ENCODE measurements around the gene ADRA1B.

Gene ADRA1B

DNA sequence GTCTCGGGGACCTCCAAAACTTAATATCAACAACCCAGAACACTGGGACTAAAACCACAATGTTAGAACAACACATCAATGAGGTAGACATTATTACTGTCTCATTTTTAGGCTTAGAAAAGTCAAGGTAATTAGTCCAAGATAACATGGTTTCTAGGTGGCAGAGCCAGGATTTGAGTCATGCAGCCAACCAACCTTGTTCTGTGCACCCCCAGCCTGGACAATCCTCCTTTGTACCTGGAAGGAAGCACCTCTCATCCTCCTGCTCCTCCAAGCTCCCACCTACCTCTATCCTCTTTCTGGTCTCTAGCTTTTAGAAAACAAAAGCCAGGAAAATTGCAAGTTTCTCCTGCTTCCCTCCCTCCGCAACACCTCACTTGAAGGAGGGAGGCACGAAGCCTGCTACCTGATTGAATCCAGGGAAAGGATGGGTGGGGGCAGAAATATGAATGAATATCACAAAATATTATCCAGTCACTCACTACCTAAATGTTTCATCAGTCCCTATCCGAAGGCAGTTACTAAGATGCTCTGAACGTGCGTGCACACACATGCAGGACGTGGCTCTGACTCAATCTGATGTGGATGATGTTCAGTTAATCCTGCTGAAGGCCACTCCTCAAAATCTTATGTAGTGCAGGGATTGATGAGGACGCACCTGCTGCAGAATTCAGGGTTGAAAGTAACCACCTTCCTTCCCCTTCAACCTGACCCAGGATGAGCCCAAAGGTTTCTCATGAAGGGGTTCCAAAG is 66.3 kb downstream of the ADRA1B start:
- DNase-seq (ENCODE audit: low spot score): no peak
- TF ChIP-seq, protein P1, sequence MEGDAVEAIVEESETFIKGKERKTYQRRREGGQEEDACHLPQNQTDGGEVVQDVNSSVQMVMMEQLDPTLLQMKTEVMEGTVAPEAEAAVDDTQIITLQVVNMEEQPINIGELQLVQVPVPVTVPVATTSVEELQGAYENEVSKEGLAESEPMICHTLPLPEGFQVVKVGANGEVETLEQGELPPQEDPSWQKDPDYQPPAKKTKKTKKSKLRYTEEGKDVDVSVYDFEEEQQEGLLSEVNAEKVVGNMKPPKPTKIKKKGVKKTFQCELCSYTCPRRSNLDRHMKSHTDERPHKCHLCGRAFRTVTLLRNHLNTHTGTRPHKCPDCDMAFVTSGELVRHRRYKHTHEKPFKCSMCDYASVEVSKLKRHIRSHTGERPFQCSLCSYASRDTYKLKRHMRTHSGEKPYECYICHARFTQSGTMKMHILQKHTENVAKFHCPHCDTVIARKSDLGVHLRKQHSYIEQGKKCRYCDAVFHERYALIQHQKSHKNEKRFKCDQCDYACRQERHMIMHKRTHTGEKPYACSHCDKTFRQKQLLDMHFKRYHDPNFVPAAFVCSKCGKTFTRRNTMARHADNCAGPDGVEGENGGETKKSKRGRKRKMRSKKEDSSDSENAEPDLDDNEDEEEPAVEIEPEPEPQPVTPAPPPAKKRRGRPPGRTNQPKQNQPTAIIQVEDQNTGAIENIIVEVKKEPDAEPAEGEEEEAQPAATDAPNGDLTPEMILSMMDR (IDR thresholded peaks at IDR 0.05; ENCODE audit: extremely low read depth, missing control alignments): no peak

DNA sequence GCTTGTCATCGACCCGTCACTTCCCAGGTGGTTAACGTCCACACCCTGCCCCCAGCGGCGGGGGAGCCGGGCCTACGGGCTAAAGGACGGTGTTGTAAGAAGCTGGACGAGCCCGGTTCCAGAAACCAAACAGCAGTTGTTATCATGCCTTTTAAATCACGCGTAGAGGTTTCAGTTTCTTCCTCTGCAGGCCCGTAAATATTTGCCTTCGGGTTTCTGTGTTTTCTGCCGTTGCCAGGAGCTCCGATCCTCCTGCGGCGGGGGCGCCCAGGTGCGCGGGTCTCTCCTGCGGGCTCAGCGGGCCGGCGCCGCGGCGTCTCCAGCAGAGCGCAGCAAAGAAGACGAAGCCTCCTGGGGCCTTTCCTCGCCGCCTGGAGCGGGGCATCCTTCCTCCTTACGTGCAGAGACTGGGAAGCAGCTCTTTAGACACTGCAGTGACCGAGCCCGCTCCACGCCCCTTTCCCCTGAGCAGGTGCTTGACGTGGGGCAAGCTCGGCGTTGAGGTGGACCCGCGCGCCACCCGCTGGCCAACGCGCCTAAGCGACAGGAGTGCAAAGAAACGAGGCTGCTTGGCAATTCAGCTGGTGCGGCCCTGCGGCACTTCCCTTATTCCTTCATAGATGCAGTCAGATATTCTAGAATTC is 70.9 kb downstream of the ADRA1B start:
- TF ChIP-seq, protein P1 (IDR thresholded peaks at IDR 0.05; ENCODE audit: extremely low read depth, missing control alignments): peak; percentile 90

GRCh38 chr5:159990506-159990905 is 74.2 kb downstream of the ADRA1B start:
- DNase-seq (ENCODE audit: low spot score): no peak
- TF ChIP-seq, protein P1 (IDR thresholded peaks at IDR 0.05; ENCODE audit: extremely low read depth, missing control alignments): no peak

More for the DNA sequence above, 70.9 kb downstream of the ADRA1B start:
- peak; percentile 87 for DNase-seq (ENCODE audit: low spot score)

DNA sequence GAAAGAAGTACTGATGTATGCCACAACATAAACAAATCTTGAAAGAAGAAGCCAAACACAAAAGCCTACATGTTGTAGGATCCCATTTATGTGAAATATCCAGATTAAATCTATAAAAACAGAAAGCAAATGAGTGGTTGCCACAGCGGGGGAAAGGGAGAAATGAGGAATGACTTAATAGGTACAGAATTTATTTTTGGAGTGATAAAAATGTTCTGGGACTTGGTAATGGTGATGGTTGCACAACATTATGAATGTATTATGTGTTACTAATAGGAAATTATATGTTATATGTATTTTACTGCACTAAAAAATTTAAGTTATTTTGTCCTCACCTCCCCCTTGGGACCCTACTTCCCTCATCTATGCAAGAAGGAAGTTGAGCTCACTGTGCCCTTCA is 76.3 kb downstream of the ADRA1B start:
- TF ChIP-seq, protein P1 (IDR thresholded peaks at IDR 0.05; ENCODE audit: extremely low read depth, missing control alignments): no peak
- no peak for DNase-seq (ENCODE audit: low spot score)

GRCh38 chr5:159993194-159993593 is 76.9 kb downstream of the ADRA1B start:
- no peak for DNase-seq (ENCODE audit: low spot score)
- TF ChIP-seq, protein P1 (IDR thresholded peaks at IDR 0.05; ENCODE audit: extremely low read depth, missing control alignments): no peak

- TF ChIP-seq, protein P1 (IDR thresholded peaks at IDR 0.05; ENCODE audit: extremely low read depth, missing control alignments): no peak
- no peak for DNase-seq (ENCODE audit: low spot score)
Observed at GRCh38 chr5:159995907-159996306, 79.6 kb downstream of the ADRA1B start.

DNA sequence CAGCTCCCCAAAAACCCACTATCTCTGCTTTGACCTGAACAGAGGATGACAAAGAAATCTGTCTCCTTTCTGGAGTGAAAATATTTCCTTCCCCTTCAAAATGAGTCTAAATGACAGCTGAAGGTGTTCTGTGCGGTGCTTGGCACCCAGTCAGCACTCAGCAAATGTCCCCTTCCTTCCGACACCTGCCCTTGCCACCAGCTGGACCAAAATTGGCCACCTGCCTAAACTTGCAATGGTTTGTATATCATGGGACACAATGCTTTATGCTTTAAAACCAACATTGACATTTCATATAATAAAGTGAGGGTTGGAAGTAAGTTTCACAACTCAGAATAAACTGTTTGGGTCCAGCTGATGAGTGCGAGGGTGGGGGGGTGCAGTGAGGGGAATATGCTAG is 85.2 kb downstream of the ADRA1B start:
- TF ChIP-seq, protein P1 (IDR thresholded peaks at IDR 0.05; ENCODE audit: extremely low read depth, missing control alignments): no peak
- no peak for DNase-seq (ENCODE audit: low spot score)
